ENCODE data around the gene STXBP1.

STXBP1 gene

GRCh38 chr9:127723013-127723412 lies 110.9 kb downstream of the STXBP1 start:
- no peak for DNase-seq (ENCODE audit: low read depth)
- no peak for TF ChIP-seq CTCF (IDR thresholded peaks at IDR 0.05; ENCODE audit: low read depth, low read length, missing control alignments)
- no peak overlapping the region for H3K4me3 ChIP-seq (ENCODE audit: low read depth, low read length)

- TF ChIP-seq CTCF (IDR thresholded peaks at IDR 0.05; ENCODE audit: low read depth, low read length, missing control alignments): no peak
- no peak overlapping the region for H3K4me3 ChIP-seq (ENCODE audit: low read depth, low read length)
- DNase-seq (ENCODE audit: low read depth): no peak
These were observed 111.4 kb downstream of the STXBP1 start for GRCh38 chr9:127723444-127723843.

GRCh38 chr9:127724012-127724411 lies 111.9 kb downstream of the STXBP1 start:
- no peak overlapping the region for H3K4me3 ChIP-seq (ENCODE audit: low read depth, low read length)
- no peak for DNase-seq (ENCODE audit: low read depth)
- TF ChIP-seq CTCF (IDR thresholded peaks at IDR 0.05; ENCODE audit: low read depth, low read length, missing control alignments): no peak

GRCh38 chr9:127726871-127727270 lies 114.8 kb downstream of the STXBP1 start:
- DNase-seq (ENCODE audit: low read depth): no peak
- H3K4me3 ChIP-seq (ENCODE audit: low read depth, low read length): no peak overlapping the region
- no peak for TF ChIP-seq CTCF (IDR thresholded peaks at IDR 0.05; ENCODE audit: low read depth, low read length, missing control alignments)

GRCh38 chr9:127728808-127729207 lies 116.7 kb downstream of the STXBP1 start:
- no peak for TF ChIP-seq CTCF (IDR thresholded peaks at IDR 0.05; ENCODE audit: low read depth, low read length, missing control alignments)
- no peak overlapping the region for H3K4me3 ChIP-seq (ENCODE audit: low read depth, low read length)
- DNase-seq (ENCODE audit: low read depth): no peak

GRCh38 chr9:127729522-127730256 lies 117.6 kb downstream of the STXBP1 start:
- DNase-seq (ENCODE audit: low read depth): no peak
- H3K4me3 ChIP-seq (ENCODE audit: low read depth, low read length): no peak overlapping the region
- no peak for TF ChIP-seq CTCF (IDR thresholded peaks at IDR 0.05; ENCODE audit: low read depth, low read length, missing control alignments)

- DNase-seq (ENCODE audit: low read depth): no peak
- TF ChIP-seq CTCF (IDR thresholded peaks at IDR 0.05; ENCODE audit: low read depth, low read length, missing control alignments): no peak
- no peak overlapping the region for H3K4me3 ChIP-seq (ENCODE audit: low read depth, low read length)
These were observed 118.2 kb downstream of the STXBP1 start for GRCh38 chr9:127730262-127730661.
